Epithelial cell of proximal tubule (primary cell): ENCODE data around the gene HOXA5. TPM values are rescaled to one million over a fixed set of nuclear protein-coding genes. Genes with fewer than 3 reads are reported as not detected.

Source experiments
- DNase-seq: peaks from one replicate; pipeline ENCODE4 v3.0.0-alpha.2; 2011; ENCODE audit warnings: low read depth
- H3K4me3 ChIP-seq: 2 replicates; pipeline ENCODE4 v1.5.1; 2011; ENCODE audit warnings: low read depth, mild to moderate bottlenecking, low read length
- total RNA-seq: library from RNA; depleted of rRNA; stranded (reverse); fragments of >200 nt; gene quantifications from 2 replicates; pipeline ENCODE4 v1.2.3, GENCODE V29; 2015
- TF ChIP-seq, protein P1 (sequence below): conservative IDR thresholded peaks from 2 replicates; pipeline ENCODE4 v1.5.1; 2012; ENCODE audit warnings: low read depth, mild to moderate bottlenecking, low read length

HOXA5 gene
- total RNA-seq, 1 donor from 2014 or later: 47.6 TPM

- peak overlapping the region; percentile 35 for H3K4me3 ChIP-seq
- DNase-seq: no peak
- TF ChIP-seq, protein P1, sequence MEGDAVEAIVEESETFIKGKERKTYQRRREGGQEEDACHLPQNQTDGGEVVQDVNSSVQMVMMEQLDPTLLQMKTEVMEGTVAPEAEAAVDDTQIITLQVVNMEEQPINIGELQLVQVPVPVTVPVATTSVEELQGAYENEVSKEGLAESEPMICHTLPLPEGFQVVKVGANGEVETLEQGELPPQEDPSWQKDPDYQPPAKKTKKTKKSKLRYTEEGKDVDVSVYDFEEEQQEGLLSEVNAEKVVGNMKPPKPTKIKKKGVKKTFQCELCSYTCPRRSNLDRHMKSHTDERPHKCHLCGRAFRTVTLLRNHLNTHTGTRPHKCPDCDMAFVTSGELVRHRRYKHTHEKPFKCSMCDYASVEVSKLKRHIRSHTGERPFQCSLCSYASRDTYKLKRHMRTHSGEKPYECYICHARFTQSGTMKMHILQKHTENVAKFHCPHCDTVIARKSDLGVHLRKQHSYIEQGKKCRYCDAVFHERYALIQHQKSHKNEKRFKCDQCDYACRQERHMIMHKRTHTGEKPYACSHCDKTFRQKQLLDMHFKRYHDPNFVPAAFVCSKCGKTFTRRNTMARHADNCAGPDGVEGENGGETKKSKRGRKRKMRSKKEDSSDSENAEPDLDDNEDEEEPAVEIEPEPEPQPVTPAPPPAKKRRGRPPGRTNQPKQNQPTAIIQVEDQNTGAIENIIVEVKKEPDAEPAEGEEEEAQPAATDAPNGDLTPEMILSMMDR: no peak
Measured at GRCh38 chr7:27106181-27106900, 37.1 kb downstream of the HOXA5 start.

- TF ChIP-seq, protein P1: no peak
- H3K4me3 ChIP-seq: peak overlapping the region; percentile 14
- DNase-seq: no peak
Measured at GRCh38 chr7:27105301-27106031, 38.0 kb downstream of the HOXA5 start.

DNA sequence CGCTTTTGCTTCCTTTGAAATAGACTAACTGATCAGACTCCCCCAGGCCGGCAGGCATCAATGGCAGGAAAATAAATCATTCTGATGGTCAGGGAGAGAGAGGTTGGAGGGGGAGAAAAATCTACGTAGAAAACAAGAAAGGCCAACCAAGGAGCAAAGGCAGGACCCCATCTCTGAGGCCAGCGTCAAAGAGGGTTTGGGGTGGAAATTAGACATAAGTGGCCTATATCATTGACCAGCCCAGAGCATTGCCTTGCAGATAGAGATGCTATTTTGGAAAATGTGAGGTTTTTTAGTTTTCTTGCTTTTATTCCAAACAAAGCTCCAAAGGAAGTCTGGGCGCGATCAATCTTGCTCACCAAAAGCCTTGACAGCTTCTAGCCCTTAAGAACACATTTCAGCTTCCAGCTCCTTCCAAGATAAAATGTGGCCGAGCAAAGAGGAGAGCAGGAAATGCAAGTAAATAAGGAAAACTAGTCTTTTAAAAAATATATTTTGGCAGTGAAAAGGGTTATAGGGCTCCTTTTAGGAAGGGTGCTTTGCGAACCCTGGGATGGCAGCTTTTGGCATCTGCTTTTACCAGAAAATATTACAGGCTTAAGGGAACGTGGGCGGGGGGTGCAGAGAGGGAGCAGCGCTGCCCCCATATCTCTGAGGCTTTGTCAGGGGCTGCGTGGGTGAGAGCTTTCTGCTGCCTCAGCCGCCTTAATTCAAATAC, 39.0 kb downstream of the HOXA5 start:
- TF ChIP-seq, protein P1: no peak
- no peak for DNase-seq
- H3K4me3 ChIP-seq: peak overlapping the region; percentile 53

DNA sequence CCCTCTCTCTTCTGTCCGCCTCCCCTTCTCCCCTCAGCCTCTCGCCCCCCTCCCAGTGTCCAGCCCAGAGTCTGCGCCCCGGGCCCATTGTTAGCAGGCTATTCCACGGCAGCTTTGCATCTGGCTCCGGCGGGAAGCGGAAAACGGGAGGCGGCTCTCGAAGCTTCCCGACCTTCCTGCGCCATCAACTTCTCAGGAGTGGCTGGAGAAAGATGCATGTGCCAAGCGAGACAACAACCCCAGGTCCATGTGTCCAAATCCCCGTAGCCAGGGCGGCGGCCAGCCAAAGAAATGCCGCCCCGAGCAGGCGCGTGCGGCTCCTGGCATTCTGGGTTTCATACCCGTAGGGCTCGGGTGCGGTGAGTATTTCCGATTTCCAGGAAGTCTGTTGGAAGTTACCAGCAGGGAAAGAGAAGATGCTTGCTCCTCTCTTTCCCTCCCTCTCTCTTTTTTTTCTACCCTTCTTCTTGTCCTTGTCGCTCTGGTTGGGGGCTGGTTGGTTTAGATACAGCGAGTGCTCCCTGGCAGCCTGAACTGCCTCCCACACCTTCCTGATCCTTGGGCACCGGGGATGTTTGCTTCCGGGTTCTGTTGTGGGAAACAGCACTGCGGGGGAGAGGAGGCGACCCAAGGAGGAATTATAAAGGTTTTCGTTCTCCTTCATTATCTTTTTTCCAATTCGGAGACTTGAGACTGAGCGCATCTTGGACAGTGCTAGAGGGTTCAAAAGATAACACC, 39.8 kb downstream of the HOXA5 start:
- TF ChIP-seq, protein P1: no peak
- H3K4me3 ChIP-seq: peak overlapping the region; percentile 53
- no peak for DNase-seq

DNA sequence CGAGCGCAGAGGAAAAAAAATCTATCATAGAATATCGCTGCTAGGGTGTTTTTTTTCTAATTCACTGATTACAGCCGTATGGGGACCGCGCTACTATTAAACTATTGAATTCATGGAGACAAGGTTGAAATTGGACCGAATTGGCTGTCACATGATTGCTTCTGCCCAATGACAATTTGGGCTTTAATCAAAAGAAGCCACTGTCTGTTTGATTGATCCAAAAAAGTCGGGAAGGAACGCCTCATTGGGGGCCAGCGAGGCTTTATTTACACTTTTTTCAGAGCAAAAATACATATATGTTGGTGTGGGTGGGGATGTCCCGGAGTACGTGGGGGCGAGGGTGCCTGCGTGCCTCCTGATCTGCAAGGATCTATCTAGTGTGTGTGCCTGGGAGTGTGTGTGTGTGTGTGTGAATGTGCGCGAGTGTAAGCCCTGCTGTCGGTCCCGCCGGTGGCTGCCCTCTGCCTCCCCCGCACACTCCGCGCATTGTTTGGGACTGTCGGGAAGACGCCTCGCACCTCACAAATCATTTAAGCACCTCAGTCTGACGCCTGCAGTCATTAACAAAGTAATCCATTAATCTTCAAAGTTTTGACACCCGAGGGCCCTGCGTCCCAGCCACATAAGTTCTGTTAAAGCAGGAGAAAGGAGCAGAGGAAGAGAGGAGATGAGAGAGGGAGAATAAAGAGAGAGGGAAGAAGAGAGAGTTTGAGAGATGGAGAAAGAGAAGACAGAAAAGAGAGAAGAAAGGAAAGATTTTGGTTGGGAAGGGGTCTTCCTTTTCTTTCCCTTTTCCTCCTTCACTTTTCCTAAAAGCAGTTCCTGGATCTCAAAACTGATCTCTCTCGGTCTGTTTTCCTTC, 40.7 kb downstream of the HOXA5 start, which contains the start of gene HOXA2:
Gene HOXA2 (minus strand): TSS at position 103 of the 862 bp plus-strand sequence. CDS start 183 bp downstream, outside the sequence.
- DNase-seq: no peak
- peak within 1 kb of the TSS; percentile 53 for H3K4me3 ChIP-seq
- TF ChIP-seq, protein P1: no peak
